Omental fat pad (tissue), 4 donors: ENCODE results near the gene FKBP2. TPM values are rescaled to one million over a fixed set of nuclear protein-coding genes. Genes with fewer than 3 reads are reported as not detected.
A peak's percentile ranks its signal among the peaks of the same experiment; 100 is the strongest.

ENCODE experiments used
- ATAC-seq: fragments of 150-250 bp; one replicate; pipeline ENCODE4 v1.9.1; 2016; ENCODE audit warnings: mild to moderate bottlenecking, moderate library complexity; ENCODE audit not compliant: low FRiP score
- DNase-seq: peaks from one replicate; pipeline ENCODE4 v3.0.0-alpha.2; 2019; ENCODE audit warnings: low spot score
- total RNA-seq, 4 donors: library from RNA; depleted of rRNA; stranded (reverse); fragments of >200 nt; gene quantifications; one replicate each; pipeline ENCODE4 v1.1.0, GENCODE V29; 2016
- TF ChIP-seq, protein P1 (sequence below), 3 donors: fragments of 450-650 bp; IDR thresholded peaks; one replicate each; pipeline ENCODE4 v1.5.1; 2016 to 2017; ENCODE audit warnings: antibody characterized with exemption in 3 of 3, mild to moderate bottlenecking in 3 of 3, moderate library complexity in 2 of 3

FKBP2 gene
- total RNA-seq, 4 donors from 2014 or later, result 41.8 to 78.5 (median 49.5) TPM

DNA sequence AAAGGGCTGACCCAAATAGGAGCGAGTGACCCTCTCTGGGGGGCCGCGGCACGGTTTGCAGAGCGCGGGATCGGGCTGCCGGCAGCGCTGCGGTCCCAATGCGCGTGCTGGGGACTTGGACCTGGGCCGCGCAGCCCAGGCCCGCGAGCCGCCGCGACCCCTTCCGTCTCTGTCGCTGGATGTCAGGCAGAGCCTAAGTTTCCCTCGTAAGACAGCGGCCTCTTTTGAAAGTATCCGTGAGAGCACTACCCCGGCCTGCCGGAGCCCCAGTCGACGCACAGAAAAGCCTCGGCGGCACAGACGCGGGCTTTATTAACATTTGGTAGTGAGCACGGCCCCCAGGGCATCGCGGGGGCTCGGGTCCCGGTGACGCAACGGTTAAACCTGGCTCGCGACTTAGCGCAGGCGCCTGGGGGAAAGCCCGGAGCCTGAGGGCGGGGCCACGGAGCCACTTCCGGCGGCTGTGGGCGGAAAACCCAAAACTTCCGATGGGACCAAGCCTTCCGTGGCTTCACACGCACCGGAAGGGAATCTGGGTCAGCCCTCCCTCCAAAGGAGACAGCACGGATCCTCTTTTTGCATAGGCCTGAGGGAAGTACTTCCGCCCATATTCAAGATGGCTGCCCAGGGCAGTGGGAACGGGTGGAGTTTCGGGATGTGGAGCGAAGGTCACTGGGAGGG is 28.8 kb downstream of the FKBP2 start:
- peak; percentile 94 for ATAC-seq
- DNase-seq, result peak; percentile 88
- TF ChIP-seq, protein P1, sequence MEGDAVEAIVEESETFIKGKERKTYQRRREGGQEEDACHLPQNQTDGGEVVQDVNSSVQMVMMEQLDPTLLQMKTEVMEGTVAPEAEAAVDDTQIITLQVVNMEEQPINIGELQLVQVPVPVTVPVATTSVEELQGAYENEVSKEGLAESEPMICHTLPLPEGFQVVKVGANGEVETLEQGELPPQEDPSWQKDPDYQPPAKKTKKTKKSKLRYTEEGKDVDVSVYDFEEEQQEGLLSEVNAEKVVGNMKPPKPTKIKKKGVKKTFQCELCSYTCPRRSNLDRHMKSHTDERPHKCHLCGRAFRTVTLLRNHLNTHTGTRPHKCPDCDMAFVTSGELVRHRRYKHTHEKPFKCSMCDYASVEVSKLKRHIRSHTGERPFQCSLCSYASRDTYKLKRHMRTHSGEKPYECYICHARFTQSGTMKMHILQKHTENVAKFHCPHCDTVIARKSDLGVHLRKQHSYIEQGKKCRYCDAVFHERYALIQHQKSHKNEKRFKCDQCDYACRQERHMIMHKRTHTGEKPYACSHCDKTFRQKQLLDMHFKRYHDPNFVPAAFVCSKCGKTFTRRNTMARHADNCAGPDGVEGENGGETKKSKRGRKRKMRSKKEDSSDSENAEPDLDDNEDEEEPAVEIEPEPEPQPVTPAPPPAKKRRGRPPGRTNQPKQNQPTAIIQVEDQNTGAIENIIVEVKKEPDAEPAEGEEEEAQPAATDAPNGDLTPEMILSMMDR (IDR thresholded peaks at IDR 0.05), result no peak

DNA sequence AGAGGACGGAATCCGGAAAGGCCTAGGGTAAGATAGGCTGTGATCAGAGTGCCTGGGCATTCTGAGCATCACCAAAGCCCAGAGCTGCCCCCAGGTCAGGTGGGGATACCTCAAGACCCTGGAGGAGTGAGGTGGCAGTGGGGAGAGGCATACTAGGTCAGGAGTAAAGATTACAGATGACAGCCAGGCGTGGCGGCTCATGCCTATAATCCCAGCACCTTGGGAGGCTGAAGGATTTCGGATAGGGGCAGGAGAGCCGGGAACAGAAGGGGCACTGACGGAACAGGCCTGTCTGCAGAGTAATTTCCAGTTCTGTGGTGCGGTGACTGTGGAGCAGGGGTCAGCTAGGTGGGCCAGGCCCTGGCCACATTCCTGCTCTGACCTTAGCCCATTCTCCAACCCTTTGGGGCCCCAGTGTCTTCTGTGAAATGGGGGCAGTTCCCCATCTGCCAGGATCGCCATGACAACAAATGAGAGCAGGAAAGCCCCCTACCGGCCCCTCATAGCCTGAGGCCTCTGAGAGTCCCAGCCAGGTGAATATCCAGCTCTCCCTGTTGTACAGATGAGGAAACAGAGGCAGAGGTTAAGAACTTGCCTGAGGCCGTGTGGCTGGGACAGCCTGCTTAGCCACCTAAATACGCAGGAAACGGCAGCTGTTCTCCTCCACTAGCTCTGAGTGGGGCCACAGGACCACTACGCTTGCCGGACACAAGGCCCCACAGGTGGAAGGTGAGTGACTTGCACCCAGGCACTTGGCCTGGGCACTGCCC is 34.3 kb downstream of the FKBP2 start:
- ATAC-seq (no peak), DNase-seq (no peak)
- TF ChIP-seq, protein P1 (IDR thresholded peaks at IDR 0.05), result no peak

DNA sequence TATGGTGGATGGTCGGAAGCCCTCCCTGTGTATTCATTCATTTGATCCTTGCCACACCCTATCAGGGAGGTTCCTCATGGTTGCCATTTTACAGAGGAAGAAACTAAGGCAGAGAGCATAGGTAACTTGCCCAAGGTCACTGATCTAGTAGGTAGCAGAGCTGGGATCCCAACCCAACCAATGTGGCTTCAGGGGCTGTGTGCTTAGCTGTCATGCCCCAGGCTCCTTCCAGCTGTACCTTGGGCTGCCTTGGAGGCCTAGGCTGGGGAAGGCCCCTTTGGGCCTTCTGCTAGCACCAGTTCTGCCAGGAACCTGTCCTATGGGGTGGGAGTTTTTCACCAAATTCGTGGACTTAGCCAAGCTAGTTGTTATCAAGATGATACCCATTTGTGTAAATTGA is 34.9 kb downstream of the FKBP2 start:
- ATAC-seq (no peak), DNase-seq (no peak)
- TF ChIP-seq, protein P1 (IDR thresholded peaks at IDR 0.05), result no peak

DNA sequence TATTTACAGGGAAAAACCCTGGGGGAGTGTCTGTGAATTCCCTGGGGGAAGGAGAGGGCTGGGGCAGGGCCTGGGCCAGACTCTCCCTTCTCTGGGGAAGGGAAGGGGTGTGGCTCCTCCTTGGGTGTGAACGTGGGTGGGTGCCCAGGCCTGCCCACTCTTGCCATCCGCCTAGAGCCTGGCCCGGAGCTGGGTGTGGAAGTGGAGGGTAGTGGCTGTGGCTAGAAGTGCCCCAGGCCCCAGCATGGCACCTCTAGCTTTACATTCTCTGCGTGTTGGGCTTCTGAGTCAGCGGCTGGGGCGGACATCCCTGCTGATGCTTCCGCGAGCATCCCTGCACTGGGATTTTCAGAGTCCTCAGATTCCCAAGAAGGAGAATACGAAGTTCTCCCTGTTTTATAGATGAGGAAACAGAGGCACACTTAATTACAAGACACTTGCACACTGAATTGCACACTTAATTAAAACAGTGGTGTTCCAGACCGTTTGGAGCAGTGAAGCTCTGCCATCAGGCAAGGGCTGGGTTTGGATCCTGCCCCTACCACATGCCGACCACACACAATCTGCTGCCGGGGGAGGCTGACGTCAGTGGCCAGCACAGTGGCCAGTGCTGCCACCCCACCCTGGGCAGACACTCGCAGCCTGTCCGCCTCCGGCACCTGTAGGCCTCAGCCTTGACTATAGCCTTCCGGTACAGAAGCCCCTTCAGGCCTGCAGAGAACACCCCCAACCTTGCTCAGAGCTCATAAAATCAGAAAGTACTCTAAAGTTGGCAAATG is 35.9 kb downstream of the FKBP2 start:
- ATAC-seq (peak; percentile 67), DNase-seq (no peak)
- TF ChIP-seq, protein P1 (IDR thresholded peaks at IDR 0.05), result no peak

DNA sequence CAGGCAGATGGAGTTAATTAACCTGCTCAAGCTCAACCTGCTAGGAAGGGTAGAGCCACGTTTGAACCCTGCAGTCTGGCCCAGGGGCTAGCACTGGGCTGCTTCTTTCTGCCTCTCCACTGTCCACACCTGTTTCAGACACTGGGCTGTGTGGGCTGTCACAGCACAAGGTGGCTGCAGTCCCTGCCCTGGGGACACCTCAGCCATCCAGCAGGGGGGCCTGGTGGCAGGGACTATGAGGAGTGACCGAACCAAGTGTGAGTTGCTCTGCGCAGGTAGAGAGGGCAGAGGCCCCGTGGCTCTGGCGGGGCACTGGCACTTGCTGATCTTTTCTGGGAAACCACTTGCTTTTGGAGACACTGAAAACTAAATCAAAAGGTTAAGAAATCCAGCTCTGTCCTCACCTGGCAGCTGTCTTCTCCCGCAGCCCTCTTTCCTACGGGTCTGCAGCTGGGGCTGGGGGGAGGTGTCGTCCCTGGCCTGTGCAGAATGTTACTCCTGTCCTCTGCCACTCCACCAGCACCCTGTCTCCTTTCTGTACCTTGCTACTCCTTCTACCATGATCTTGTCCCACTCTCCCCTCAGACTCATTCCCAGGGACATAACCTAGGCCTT is 37.8 kb downstream of the FKBP2 start:
- DNase-seq (no peak), ATAC-seq (no peak)
- TF ChIP-seq, protein P1 (IDR thresholded peaks at IDR 0.05), result no peak

DNA sequence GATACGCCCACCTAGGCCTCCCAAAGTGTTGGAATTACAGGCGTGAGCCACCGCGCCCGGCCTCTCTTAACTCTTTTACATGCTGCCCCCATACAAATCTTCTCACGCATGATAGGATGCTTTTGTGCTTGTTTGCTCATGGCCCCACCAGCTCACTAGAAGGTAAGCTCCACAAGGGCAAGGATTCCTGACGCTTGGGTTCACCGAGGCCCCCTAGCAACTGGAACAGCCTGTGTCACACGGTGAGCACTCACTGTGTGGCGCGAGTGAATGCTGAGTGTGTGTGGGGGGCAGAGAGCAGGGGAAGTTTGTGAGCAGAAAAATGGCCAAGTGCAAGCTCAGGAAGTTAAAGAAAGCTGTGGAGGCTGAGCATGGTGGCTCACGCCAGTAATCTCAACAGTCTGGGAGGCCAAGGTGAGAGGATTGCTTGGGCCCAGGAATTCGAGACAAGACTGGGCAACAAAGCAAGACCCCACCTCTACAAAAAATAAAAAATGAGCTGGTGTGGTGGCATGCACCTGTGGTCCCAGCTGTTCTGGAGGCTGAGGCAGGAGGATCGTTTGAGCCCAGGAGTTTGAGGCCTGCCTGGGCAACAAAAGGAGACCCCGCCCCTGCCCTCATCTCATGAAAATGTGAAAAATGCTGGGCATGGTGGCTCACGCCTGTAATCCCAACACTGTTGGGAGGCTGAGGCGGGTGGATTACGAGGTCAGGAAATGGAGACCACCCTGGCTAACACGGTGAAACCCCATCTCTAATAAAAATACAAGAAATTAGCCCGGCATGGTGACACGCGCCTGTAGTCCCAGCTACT is 41.3 kb downstream of the FKBP2 start:
- TF ChIP-seq, protein P1 (IDR thresholded peaks at IDR 0.05), result no peak
- ATAC-seq (no peak), DNase-seq (no peak)
